Fibroblast of the conjunctiva (primary cell): Measurements from ENCODE around the gene ADD2.

ENCODE experiments used
- DNase-seq: peaks from one replicate; pipeline ENCODE4 v3.0.0-alpha.2; 2010; ENCODE audit warnings: low read depth

The ADD2 gene

GRCh38 chr2:70702711-70703395 lies 65.1 kb downstream of the ADD2 start:
- no peak for DNase-seq

GRCh38 chr2:70698847-70699246 lies 69.2 kb downstream of the ADD2 start:
- no peak for DNase-seq

GRCh38 chr2:70697603-70698383 lies 70.2 kb downstream of the ADD2 start:
- no peak for DNase-seq

- DNase-seq, result no peak
These were observed 71.9 kb downstream of the ADD2 start for GRCh38 chr2:70696142-70696541.

GRCh38 chr2:70692256-70692655 lies 75.7 kb downstream of the ADD2 start:
- DNase-seq, result no peak

- DNase-seq, result no peak
These were observed 76.4 kb downstream of the ADD2 start for GRCh38 chr2:70691497-70692140.

- no peak for DNase-seq
These were observed 77.2 kb downstream of the ADD2 start for GRCh38 chr2:70690846-70691245.

GRCh38 chr2:70688427-70688826 lies 79.6 kb downstream of the ADD2 start:
- DNase-seq, result no peak

GRCh38 chr2:70687461-70687795 lies 80.6 kb downstream of the ADD2 start:
- DNase-seq, result no peak

- no peak for DNase-seq
These were observed 81.2 kb downstream of the ADD2 start for GRCh38 chr2:70686577-70687460.

GRCh38 chr2:70685771-70686171 lies 82.2 kb downstream of the ADD2 start:
- DNase-seq, result no peak

GRCh38 chr2:70684846-70685622 lies 83.0 kb downstream of the ADD2 start:
- DNase-seq, result no peak

- no peak for DNase-seq
These were observed 84.5 kb downstream of the ADD2 start for GRCh38 chr2:70683455-70683854.

GRCh38 chr2:70680735-70681134 lies 87.3 kb downstream of the ADD2 start:
- DNase-seq, result no peak

GRCh38 chr2:70679259-70679658 lies 88.7 kb downstream of the ADD2 start:
- DNase-seq, result no peak

- DNase-seq, result no peak
These were observed 89.3 kb downstream of the ADD2 start for GRCh38 chr2:70678576-70679143.

- no peak for DNase-seq
These were observed 91.5 kb downstream of the ADD2 start for GRCh38 chr2:70676301-70677035.

- DNase-seq, result no peak
These were observed 92.1 kb downstream of the ADD2 start for GRCh38 chr2:70675862-70676261.

GRCh38 chr2:70674636-70675430 lies 93.2 kb downstream of the ADD2 start:
- DNase-seq, result no peak
